IPS DF 6.9 (cell line): Measurements from ENCODE around the gene IL2.

Experiments
- DNase-seq: peaks from one replicate; pipeline ENCODE4 v3.0.0-alpha.2; 2013; ENCODE audit warnings: low read depth, low spot score
- H3K27ac ChIP-seq: one replicate; pipeline ENCODE4 v1.5.1; 2013; ENCODE audit warnings: low read length, control low read depth
- H3K27me3 ChIP-seq: 2 replicates; pipeline ENCODE4 v1.6.1; 2013; ENCODE audit warnings: mild to moderate bottlenecking, low read length; ENCODE audit not compliant: control insufficient read depth, insufficient read depth
- H3K36me3 ChIP-seq: 2 replicates; pipeline ENCODE4 v1.6.1; 2013; ENCODE audit warnings: low read length; ENCODE audit not compliant: control insufficient read depth, insufficient read depth
- H3K4me1 ChIP-seq: 2 replicates; pipeline ENCODE4 v1.6.1; 2013; ENCODE audit warnings: low read length; ENCODE audit not compliant: control insufficient read depth, insufficient read depth
- H3K4me3 ChIP-seq: 2 replicates; pipeline ENCODE4 v1.5.1; 2013; ENCODE audit warnings: mild to moderate bottlenecking, low read length
- H3K9me3 ChIP-seq: 2 replicates; pipeline ENCODE4 v1.6.1; 2013; ENCODE audit warnings: low read length, inconsistent platforms; ENCODE audit not compliant: control insufficient read depth, insufficient read depth
- WGBS: extraction: QIAGEN DNeasy Blood & Tissue Kit; methylation state at CpG from one replicate; pipeline ENCODE4 v1.1.7; 2013; ENCODE audit warnings: mixed read lengths, missing lambda C conversion rate; ENCODE audit not compliant: insufficient read length, insufficient coverage; 5-methylcytosine and 5-hydroxymethylcytosine counted together

The IL2 gene

GRCh38 chr4:122475233-122475632 is 18.7 kb upstream of the IL2 start:
- Histone ChIP-seq H3K4me3 (no peak overlapping the region), H3K36me3 (no peaks in the 10 kb centered on the region), H3K4me1 (no peaks in the 10 kb centered on the region), H3K27ac (no peak overlapping the region), H3K9me3 (no peaks in the 10 kb centered on the region), H3K27me3 (no peaks in the 10 kb centered on the region)
- no peak for DNase-seq
- no CpG with 5 or more reads among the region's 3 CpGs for WGBS

- no peak for DNase-seq
- Histone ChIP-seq H3K4me1 (no peaks in the 10 kb centered on the region), H3K4me3 (no peak overlapping the region), H3K9me3 (no peaks in the 10 kb centered on the region), H3K27ac (no peak overlapping the region), H3K36me3 (no peaks in the 10 kb centered on the region), H3K27me3 (no peaks in the 10 kb centered on the region)
- no CpG with 5 or more reads among the region's 1 CpG for WGBS
Observed at GRCh38 chr4:122469457-122469856, 12.9 kb upstream of the IL2 start.

GRCh38 chr4:122458625-122459024 is 2.1 kb upstream of the IL2 start:
- Histone ChIP-seq H3K27ac (no peak overlapping the region), H3K4me1 (no peaks in the 10 kb centered on the region), H3K9me3 (no peaks in the 10 kb centered on the region), H3K27me3 (no peaks in the 10 kb centered on the region), H3K36me3 (no peaks in the 10 kb centered on the region), H3K4me3 (no peak overlapping the region)
- no peak for DNase-seq
- no CpG with 5 or more reads among the region's 5 CpGs for WGBS

- Histone ChIP-seq H3K27me3 (no peaks in the 10 kb centered on the region), H3K36me3 (no peaks in the 10 kb centered on the region), H3K27ac (no peak overlapping the region), H3K4me1 (no peaks in the 10 kb centered on the region), H3K9me3 (no peaks in the 10 kb centered on the region), H3K4me3 (no peak overlapping the region)
- WGBS: no CpG with 5 or more reads among the region's 1 CpG
- DNase-seq: no peak
Observed at GRCh38 chr4:122453384-122453995, 3.0 kb downstream of the IL2 start.

- no peaks in the 10 kb centered on the region for H3K9me3 ChIP-seq
- no peak overlapping the region for H3K27ac ChIP-seq
- no peaks in the 10 kb centered on the region for H3K4me1 ChIP-seq
- DNase-seq: peak; percentile 64
- no peaks in the 10 kb centered on the region for H3K36me3 ChIP-seq
- H3K4me3 ChIP-seq: no peak overlapping the region
- H3K27me3 ChIP-seq: no peaks in the 10 kb centered on the region
Observed at GRCh38 chr4:122450847-122451246, 5.7 kb downstream of the IL2 start.

GRCh38 chr4:122434285-122434684 is 22.2 kb downstream of the IL2 start:
- H3K4me1 ChIP-seq: no peaks in the 10 kb centered on the region
- no peaks in the 10 kb centered on the region for H3K27me3 ChIP-seq
- no peaks in the 10 kb centered on the region for H3K9me3 ChIP-seq
- no peak overlapping the region for H3K27ac ChIP-seq
- no peaks in the 10 kb centered on the region for H3K36me3 ChIP-seq
- DNase-seq: no peak
- H3K4me3 ChIP-seq: no peak overlapping the region
- no CpG with 5 or more reads among the region's 3 CpGs for WGBS

GRCh38 chr4:122431351-122431750 is 25.2 kb downstream of the IL2 start:
- Histone ChIP-seq H3K4me1 (no peaks in the 10 kb centered on the region), H3K9me3 (no peaks in the 10 kb centered on the region), H3K36me3 (no peaks in the 10 kb centered on the region), H3K27me3 (no peaks in the 10 kb centered on the region), H3K4me3 (no peak overlapping the region), H3K27ac (no peak overlapping the region)
- DNase-seq: no peak
- whole genome bisulfite sequencing: no CpG with 5 or more reads among the region's 5 CpGs

GRCh38 chr4:122423246-122423645 is 33.3 kb downstream of the IL2 start:
- no peak overlapping the region for H3K4me3 ChIP-seq
- no peaks in the 10 kb centered on the region for H3K27me3 ChIP-seq
- no peaks in the 10 kb centered on the region for H3K4me1 ChIP-seq
- no peaks in the 10 kb centered on the region for H3K36me3 ChIP-seq
- no peaks in the 10 kb centered on the region for H3K9me3 ChIP-seq
- H3K27ac ChIP-seq: no peak overlapping the region
- DNase-seq: no peak

GRCh38 chr4:122412547-122412946 is 44.0 kb downstream of the IL2 start:
- WGBS: no CpG with 5 or more reads among the region's 3 CpGs
- no peak overlapping the region for H3K4me3 ChIP-seq
- H3K27me3 ChIP-seq: no peaks in the 10 kb centered on the region
- no peaks in the 10 kb centered on the region for H3K36me3 ChIP-seq
- no peaks in the 10 kb centered on the region for H3K9me3 ChIP-seq
- no peak for DNase-seq
- no peak overlapping the region for H3K27ac ChIP-seq
- H3K4me1 ChIP-seq: no peaks in the 10 kb centered on the region; the same call in 1 of the 2 replicates

- WGBS: no CpG with 5 or more reads among the region's 3 CpGs
- no peaks in the 10 kb centered on the region for H3K4me1 ChIP-seq
- H3K27ac ChIP-seq: no peak overlapping the region
- H3K9me3 ChIP-seq: no peaks in the 10 kb centered on the region
- DNase-seq: no peak
- no peak overlapping the region for H3K4me3 ChIP-seq
- H3K36me3 ChIP-seq: no peaks in the 10 kb centered on the region
- H3K27me3 ChIP-seq: no peaks in the 10 kb centered on the region
Observed at GRCh38 chr4:122403861-122404260, 52.7 kb downstream of the IL2 start.
